GM10266 (cell line): ENCODE measurements around the gene JMJD7.

ENCODE experiments used
- DNase-seq: peaks from one replicate; pipeline ENCODE4 v3.0.0; 2012; ENCODE audit errors: extremely low spot score
- CTCF ChIP-seq: IDR thresholded peaks from 2 replicates; pipeline ENCODE4 v1.5.1; 2012; ENCODE audit warnings: mild to moderate bottlenecking, low read depth; ENCODE audit not compliant: control insufficient read depth, insufficient read depth; ENCODE audit errors: missing control alignments

JMJD7 gene

DNA sequence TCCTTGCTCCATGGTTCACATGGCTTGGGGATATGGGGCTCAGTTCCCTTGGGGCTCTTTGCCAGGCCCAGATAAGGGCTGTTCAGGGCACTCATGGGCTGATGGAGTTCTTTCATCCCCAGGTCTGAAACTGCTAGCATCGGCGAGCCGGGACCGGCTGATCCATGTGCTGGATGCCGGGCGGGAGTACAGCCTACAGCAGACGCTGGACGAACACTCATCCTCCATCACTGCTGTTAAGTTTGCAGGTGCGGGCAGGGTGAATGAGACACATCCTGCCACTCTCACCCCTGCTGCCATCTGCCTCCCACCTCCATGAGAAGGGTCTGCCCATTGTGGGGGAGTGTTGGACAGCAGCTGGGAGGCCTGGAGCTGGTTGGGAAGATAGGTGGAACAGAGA, 11.1 kb upstream of the JMJD7 start:
- no peak for DNase-seq
- no peak for TF ChIP-seq CTCF

GRCh38 chr15:41817327-41817726, 10.6 kb upstream of the JMJD7 start:
- no peak for TF ChIP-seq CTCF

DNA sequence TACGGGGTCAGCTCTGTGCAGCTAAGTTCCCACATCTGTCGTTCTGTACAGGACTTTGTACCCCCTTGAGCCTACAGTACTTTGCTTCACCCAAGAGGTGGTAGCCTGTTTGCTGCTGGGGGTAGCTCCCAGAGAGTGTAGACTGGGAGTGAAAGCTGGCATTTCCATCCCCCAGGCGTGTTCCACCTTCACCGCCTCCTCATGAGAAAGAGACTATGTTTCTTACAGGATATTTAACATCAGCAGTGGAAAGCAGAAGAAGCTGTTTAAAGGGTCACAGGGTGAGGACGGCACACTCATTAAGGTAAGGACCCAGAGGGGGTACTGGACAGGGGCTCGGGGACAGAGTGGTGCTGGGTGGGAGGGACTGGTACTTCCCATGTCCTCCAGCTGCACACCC, 10.1 kb upstream of the JMJD7 start:
- DNase-seq: no peak
- TF ChIP-seq CTCF: no peak

More at GRCh38 chr15:41817327-41817726, 10.6 kb upstream of the JMJD7 start:
- DNase-seq: no peak

GRCh38 chr15:41819455-41820050, 8.3 kb upstream of the JMJD7 start:
- no peak for DNase-seq
- no peak for TF ChIP-seq CTCF

- TF ChIP-seq CTCF: no peak
- no peak for DNase-seq
Measured at GRCh38 chr15:41820791-41821423, 7.0 kb upstream of the JMJD7 start.

GRCh38 chr15:41821831-41822230, 6.1 kb upstream of the JMJD7 start:
- TF ChIP-seq CTCF: no peak

GRCh38 chr15:41822471-41822870, 5.4 kb upstream of the JMJD7 start:
- no peak for DNase-seq
- no peak for TF ChIP-seq CTCF

More at GRCh38 chr15:41821831-41822230, 6.1 kb upstream of the JMJD7 start:
- no peak for DNase-seq
